Lung (tissue), 12 donors: ENCODE results near the gene HPS4. TPM values are rescaled to one million over a fixed set of nuclear protein-coding genes. Genes with fewer than 3 reads are reported as not detected.

Experiments used
- ATAC-seq: fragments of 200-7000 bp; cut with Tn5 transposase; one replicate; pipeline ENCODE4 v1.9.1; 2020; ENCODE audit warnings: moderate number of reproducible peaks; ENCODE audit not compliant: insufficient read depth, low FRiP score
- DNase-seq, 3 donors: peaks; one replicate each; pipeline ENCODE4 v3.0.0-alpha.2; 2013 to 2017
- H3K27ac ChIP-seq, 2 donors: one replicate each; pipeline ENCODE4 v1.5.1; 2013; ENCODE audit warnings: mild to moderate bottlenecking in 2 of 2, moderate library complexity in 2 of 2, control low read depth in 1 of 2, inconsistent platforms in 1 of 2, low read depth in 1 of 2, low read length in 1 of 2
- H3K27me3 ChIP-seq, 3 donors: one replicate each; pipeline ENCODE4 v1.5.1; 2013; ENCODE audit warnings: low read length in 2 of 3; ENCODE audit not compliant: control insufficient read depth in 3 of 3, insufficient read depth in 3 of 3
- H3K36me3 ChIP-seq, 4 donors: one replicate each; pipeline ENCODE4 v1.5.1; 2013; ENCODE audit warnings: low read length in 4 of 4, mild to moderate bottlenecking in 1 of 4, moderate library complexity in 1 of 4; ENCODE audit not compliant: control insufficient read depth in 4 of 4, insufficient read depth in 4 of 4
- H3K4me1 ChIP-seq, 5 donors: one replicate each; pipeline ENCODE4 v1.5.1; 2013; ENCODE audit warnings: low read length in 5 of 5, mild to moderate bottlenecking in 2 of 5, moderate library complexity in 1 of 5; ENCODE audit not compliant: control insufficient read depth in 5 of 5, insufficient read depth in 5 of 5
- H3K4me3 ChIP-seq: one replicate; pipeline ENCODE4 v1.5.1; 2013; ENCODE audit warnings: mild to moderate bottlenecking, control low read depth, moderate library complexity
- H3K9ac ChIP-seq, 2 donors: one replicate each; pipeline ENCODE4 v1.5.1; 2013; ENCODE audit warnings: low read length in 2 of 2, control low read depth in 1 of 2; ENCODE audit not compliant: insufficient read depth in 1 of 2
- H3K9me3 ChIP-seq, 4 donors: one replicate each; pipeline ENCODE4 v1.5.1; 2013; ENCODE audit warnings: low read length in 3 of 4, mild to moderate bottlenecking in 1 of 4, moderate library complexity in 1 of 4; ENCODE audit not compliant: control insufficient read depth in 4 of 4, insufficient read depth in 3 of 4
- WGBS, 2 donors: extraction: QIAGEN DNeasy Blood & Tissue Kit; methylation state at CpG; one replicate each; pipeline ENCODE4 v1.1.7; 2013; 5-methylcytosine and 5-hydroxymethylcytosine counted together
- polyA plus RNA-seq, 2 donors: library from polyadenylated mRNA; stranded (reverse); fragments of 200-250 nt; gene quantifications; one replicate each; pipeline ENCODE4 v1.2.1, GENCODE V29; 2013
- total RNA-seq, 2 donors: library from RNA; depleted of rRNA in 1 of 2; stranded (reverse); fragments of >200 nt in 1 of 2; gene quantifications; one replicate each; pipeline ENCODE4 v1.2.1, GENCODE V29; 2014 to 2021
- TF ChIP-seq, protein P1 (sequence below): IDR thresholded peaks from 2 replicates; pipeline ENCODE4 v1.5.1; 2012; ENCODE audit warnings: mild to moderate bottlenecking; ENCODE audit errors: control extremely low read depth, extremely low read depth
- donor health status: control.
- donor health status: control.
- donor health status: Bipolar disorder and iron deficiency.
- donor health status: healthy.
- donor health status: DM: yes; HTN: yes; CAD: no.

HPS4 gene
- total and polyA plus RNA-seq, 4 donors, result 14.0 to 48.5 (median 23.4) TPM

DNA sequence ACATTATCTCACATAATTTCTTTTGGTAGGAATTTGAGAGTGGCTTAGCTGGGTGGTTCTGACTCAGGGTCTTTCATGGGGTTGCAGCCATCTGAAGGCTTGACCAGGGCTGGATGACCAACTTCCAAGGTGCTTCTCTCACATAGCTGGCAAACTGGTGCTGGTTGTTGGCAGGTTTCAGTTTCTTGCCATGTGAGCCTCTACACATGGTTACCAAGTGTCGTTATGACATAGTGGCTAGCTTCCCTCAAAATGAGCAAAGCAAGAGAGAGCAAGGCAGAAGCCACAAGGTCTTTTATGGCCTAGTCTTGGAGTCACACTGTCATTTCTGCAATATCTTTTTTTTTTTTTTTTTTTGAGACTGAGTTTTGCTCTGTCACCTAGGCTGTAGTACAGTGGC lies 32.9 kb upstream of the HPS4 start:
- TF ChIP-seq, protein P1, sequence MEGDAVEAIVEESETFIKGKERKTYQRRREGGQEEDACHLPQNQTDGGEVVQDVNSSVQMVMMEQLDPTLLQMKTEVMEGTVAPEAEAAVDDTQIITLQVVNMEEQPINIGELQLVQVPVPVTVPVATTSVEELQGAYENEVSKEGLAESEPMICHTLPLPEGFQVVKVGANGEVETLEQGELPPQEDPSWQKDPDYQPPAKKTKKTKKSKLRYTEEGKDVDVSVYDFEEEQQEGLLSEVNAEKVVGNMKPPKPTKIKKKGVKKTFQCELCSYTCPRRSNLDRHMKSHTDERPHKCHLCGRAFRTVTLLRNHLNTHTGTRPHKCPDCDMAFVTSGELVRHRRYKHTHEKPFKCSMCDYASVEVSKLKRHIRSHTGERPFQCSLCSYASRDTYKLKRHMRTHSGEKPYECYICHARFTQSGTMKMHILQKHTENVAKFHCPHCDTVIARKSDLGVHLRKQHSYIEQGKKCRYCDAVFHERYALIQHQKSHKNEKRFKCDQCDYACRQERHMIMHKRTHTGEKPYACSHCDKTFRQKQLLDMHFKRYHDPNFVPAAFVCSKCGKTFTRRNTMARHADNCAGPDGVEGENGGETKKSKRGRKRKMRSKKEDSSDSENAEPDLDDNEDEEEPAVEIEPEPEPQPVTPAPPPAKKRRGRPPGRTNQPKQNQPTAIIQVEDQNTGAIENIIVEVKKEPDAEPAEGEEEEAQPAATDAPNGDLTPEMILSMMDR, result no peak
- Histone ChIP-seq H3K9ac (no peak overlapping the region), H3K27ac (no peak overlapping the region), H3K4me3 (no peak overlapping the region), H3K9me3 (no peaks in the 10 kb centered on the region), H3K36me3 (peaks cover 0 to 2% (median 0%) of the 10 kb centered on the region in 4 donors), H3K27me3 (no peaks in the 10 kb centered on the region), H3K4me1 (peaks cover 4 to 19% (median 7%) of the 10 kb centered on the region in 5 donors)
- ATAC-seq (no peak), DNase-seq (no peak)
- WGBS, 2 donors, result 78 to 83% methylated on average over 1 of the region's 1 CpG

DNA sequence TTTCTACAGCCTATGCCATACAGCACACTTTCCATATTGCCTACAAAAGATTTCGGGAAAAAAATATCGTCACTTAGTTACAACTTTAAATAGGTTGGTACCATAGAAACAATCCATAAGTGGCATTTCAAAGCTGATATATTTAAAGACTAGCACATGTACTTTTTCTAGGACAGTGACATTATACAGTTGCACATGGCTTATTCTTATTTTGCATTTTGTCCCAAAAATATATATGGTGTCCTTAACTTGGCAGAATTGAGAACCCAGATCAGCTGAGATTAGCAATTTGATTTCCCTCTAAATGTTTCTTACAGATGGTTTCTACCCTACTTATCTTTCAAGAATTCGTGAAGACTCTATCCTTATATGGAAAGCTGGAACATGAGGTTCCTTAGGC lies 32.3 kb upstream of the HPS4 start:
- H3K36me3 ChIP-seq, result peaks cover 0 to 3% (median 0%) of the 10 kb centered on the region in 4 donors
- ATAC-seq, result no peak
- H3K4me1 ChIP-seq, result peaks cover 4 to 24% (median 12%) of the 10 kb centered on the region in 5 donors
- H3K4me3 ChIP-seq, result no peak overlapping the region
- no peaks in the 10 kb centered on the region for H3K27me3 ChIP-seq
- 83 to 90% methylated on average over 3 of the region's 3 CpGs for WGBS, 2 donors
- no peak overlapping the region for H3K9ac ChIP-seq
- H3K9me3 ChIP-seq, result no peaks in the 10 kb centered on the region
- TF ChIP-seq, protein P1, result no peak
- H3K27ac ChIP-seq, result no peak overlapping the region
- no peak for DNase-seq

DNA sequence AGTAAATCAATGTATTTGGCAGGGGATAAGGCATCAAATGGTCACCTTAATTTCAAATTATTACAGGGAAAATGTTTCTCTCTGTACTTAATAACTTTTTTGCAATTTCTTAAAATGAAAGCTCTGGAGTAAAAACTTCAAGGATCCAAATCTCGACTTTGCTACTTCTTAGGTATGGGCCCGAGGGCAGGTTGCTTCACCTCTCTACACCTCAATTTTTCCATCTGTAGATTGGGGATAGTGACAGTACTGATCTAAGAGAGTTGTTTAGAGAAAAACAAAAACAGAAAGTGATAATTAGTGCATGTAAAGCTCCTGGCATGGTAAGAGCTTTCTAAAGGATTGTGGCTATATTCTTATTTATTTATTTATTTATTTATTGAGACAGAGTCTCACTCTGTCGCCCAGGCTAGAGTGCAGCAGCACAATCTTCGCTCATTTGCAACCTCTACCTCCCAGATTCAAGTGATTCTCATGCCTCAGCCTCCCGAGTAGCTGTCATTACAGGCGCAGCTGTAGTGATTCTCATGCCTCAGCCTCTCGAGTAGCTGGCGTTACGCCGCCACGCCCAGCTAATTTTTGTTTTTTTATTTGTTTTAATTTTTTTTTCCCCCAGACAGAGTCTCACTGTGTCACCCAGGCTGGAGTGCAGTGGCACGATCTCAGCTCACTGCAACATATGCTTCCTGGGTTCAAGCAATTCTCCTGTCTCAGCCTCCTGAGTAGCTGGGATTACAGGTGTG lies 31.0 kb upstream of the HPS4 start:
- DNase-seq (no peak), ATAC-seq (no peak)
- Histone ChIP-seq H3K4me1 (peaks cover 4 to 27% (median 12%) of the 10 kb centered on the region in 5 donors), H3K4me3 (no peak overlapping the region), H3K9me3 (no peaks in the 10 kb centered on the region), H3K27me3 (no peaks in the 10 kb centered on the region), H3K27ac (no peak overlapping the region), H3K9ac (no peak overlapping the region), H3K36me3 (peaks cover 0 to 10% (median 2%) of the 10 kb centered on the region in 4 donors)
- WGBS, 2 donors, result 93 to 94% methylated on average over 12 of the region's 12 CpGs
- TF ChIP-seq, protein P1, result no peak
